ENCODE data around the gene USPL1.

- TF ChIP-seq, protein P1, sequence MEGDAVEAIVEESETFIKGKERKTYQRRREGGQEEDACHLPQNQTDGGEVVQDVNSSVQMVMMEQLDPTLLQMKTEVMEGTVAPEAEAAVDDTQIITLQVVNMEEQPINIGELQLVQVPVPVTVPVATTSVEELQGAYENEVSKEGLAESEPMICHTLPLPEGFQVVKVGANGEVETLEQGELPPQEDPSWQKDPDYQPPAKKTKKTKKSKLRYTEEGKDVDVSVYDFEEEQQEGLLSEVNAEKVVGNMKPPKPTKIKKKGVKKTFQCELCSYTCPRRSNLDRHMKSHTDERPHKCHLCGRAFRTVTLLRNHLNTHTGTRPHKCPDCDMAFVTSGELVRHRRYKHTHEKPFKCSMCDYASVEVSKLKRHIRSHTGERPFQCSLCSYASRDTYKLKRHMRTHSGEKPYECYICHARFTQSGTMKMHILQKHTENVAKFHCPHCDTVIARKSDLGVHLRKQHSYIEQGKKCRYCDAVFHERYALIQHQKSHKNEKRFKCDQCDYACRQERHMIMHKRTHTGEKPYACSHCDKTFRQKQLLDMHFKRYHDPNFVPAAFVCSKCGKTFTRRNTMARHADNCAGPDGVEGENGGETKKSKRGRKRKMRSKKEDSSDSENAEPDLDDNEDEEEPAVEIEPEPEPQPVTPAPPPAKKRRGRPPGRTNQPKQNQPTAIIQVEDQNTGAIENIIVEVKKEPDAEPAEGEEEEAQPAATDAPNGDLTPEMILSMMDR (IDR thresholded peaks at IDR 0.05; ENCODE audit: poor library complexity, severe bottlenecking): no peak
- TF ChIP-seq EZH2 (IDR thresholded peaks at IDR 0.05; ENCODE audit: borderline replicate concordance, insufficient read depth, low read length, poor library complexity, severe bottlenecking): no peak
Observed at GRCh38 chr13:30685987-30686386, 68.3 kb downstream of the USPL1 start.

Data from neural cell (in vitro differentiated cells).